Lung (tissue), 12 donors: ENCODE measurements around the gene ZNF532. TPM values are rescaled to one million over a fixed set of nuclear protein-coding genes. Genes with fewer than 3 reads are reported as not detected.

ENCODE experiments used
- ATAC-seq: fragments of 200-7000 bp; cut with Tn5 transposase; one replicate; pipeline ENCODE4 v1.9.1; 2020; ENCODE audit warnings: moderate number of reproducible peaks; ENCODE audit not compliant: insufficient read depth, low FRiP score
- DNase-seq, 3 donors: peaks; one replicate each; pipeline ENCODE4 v3.0.0-alpha.2; 2013 to 2017
- H3K27ac ChIP-seq, 2 donors: one replicate each; pipeline ENCODE4 v1.5.1; 2013; ENCODE audit warnings: mild to moderate bottlenecking in 2 of 2, moderate library complexity in 2 of 2, control low read depth in 1 of 2, inconsistent platforms in 1 of 2, low read depth in 1 of 2, low read length in 1 of 2
- H3K27me3 ChIP-seq, 3 donors: one replicate each; pipeline ENCODE4 v1.5.1; 2013; ENCODE audit warnings: low read length in 2 of 3; ENCODE audit not compliant: control insufficient read depth in 3 of 3, insufficient read depth in 3 of 3
- H3K36me3 ChIP-seq, 4 donors: one replicate each; pipeline ENCODE4 v1.5.1; 2013; ENCODE audit warnings: low read length in 4 of 4, mild to moderate bottlenecking in 1 of 4, moderate library complexity in 1 of 4; ENCODE audit not compliant: control insufficient read depth in 4 of 4, insufficient read depth in 4 of 4
- H3K4me1 ChIP-seq, 5 donors: one replicate each; pipeline ENCODE4 v1.5.1; 2013; ENCODE audit warnings: low read length in 5 of 5, mild to moderate bottlenecking in 2 of 5, moderate library complexity in 1 of 5; ENCODE audit not compliant: control insufficient read depth in 5 of 5, insufficient read depth in 5 of 5
- H3K4me3 ChIP-seq: one replicate; pipeline ENCODE4 v1.5.1; 2013; ENCODE audit warnings: mild to moderate bottlenecking, control low read depth, moderate library complexity
- H3K9ac ChIP-seq, 2 donors: one replicate each; pipeline ENCODE4 v1.5.1; 2013; ENCODE audit warnings: low read length in 2 of 2, control low read depth in 1 of 2; ENCODE audit not compliant: insufficient read depth in 1 of 2
- H3K9me3 ChIP-seq, 4 donors: one replicate each; pipeline ENCODE4 v1.5.1; 2013; ENCODE audit warnings: low read length in 3 of 4, mild to moderate bottlenecking in 1 of 4, moderate library complexity in 1 of 4; ENCODE audit not compliant: control insufficient read depth in 4 of 4, insufficient read depth in 3 of 4
- WGBS, 2 donors: extraction: QIAGEN DNeasy Blood & Tissue Kit; methylation state at CpG; one replicate each; pipeline ENCODE4 v1.1.7; 2013; 5-methylcytosine and 5-hydroxymethylcytosine counted together
- polyA plus RNA-seq, 2 donors: library from polyadenylated mRNA; stranded (reverse); fragments of 200-250 nt; gene quantifications; one replicate each; pipeline ENCODE4 v1.2.1, GENCODE V29; 2013
- total RNA-seq, 2 donors: library from RNA; depleted of rRNA in 1 of 2; stranded (reverse); fragments of >200 nt in 1 of 2; gene quantifications; one replicate each; pipeline ENCODE4 v1.2.1, GENCODE V29; 2014 to 2021
- TF ChIP-seq, protein P1 (sequence below): IDR thresholded peaks from 2 replicates; pipeline ENCODE4 v1.5.1; 2012; ENCODE audit warnings: mild to moderate bottlenecking; ENCODE audit errors: control extremely low read depth, extremely low read depth
- donor health status: control.
- donor health status: control.
- donor health status: Bipolar disorder and iron deficiency.
- donor health status: healthy.
- donor health status: DM: yes; HTN: yes; CAD: no.

ZNF532 gene
- total and polyA plus RNA-seq, 4 donors, result 12.3 to 128 (median 38.6) TPM

DNA sequence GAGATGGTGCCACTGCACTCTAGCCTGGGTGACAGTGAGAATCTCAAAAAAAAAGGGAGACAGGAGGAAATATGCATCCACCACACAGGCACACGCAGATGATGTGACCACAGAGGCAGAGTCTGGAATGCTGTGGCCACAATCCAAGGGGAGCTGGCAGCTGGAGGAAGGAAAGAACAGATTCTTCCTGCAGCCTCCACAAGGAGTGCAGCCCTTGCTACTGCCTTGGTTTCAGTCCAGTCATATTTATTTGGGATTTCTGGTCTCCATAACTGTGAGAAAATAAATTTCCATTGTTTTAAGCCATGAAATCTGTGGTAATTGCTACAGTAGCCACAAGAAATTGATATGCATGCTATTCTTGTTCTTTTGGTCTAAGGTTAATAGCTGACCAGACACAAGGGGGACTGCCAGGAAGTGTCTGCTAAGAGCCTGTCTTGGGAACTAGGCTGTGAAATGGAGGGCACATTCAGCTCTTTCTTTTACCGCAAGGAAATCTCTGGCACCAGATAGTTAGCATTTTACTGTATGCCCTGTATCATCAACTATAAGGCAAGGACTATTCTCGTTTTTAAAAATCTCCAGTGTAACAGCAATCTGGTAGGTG lies 141.9 kb downstream of the ZNF532 start:
- WGBS, 2 donors, result 77 to 85% methylated on average over 3 of the region's 3 CpGs
- TF ChIP-seq, protein P1, sequence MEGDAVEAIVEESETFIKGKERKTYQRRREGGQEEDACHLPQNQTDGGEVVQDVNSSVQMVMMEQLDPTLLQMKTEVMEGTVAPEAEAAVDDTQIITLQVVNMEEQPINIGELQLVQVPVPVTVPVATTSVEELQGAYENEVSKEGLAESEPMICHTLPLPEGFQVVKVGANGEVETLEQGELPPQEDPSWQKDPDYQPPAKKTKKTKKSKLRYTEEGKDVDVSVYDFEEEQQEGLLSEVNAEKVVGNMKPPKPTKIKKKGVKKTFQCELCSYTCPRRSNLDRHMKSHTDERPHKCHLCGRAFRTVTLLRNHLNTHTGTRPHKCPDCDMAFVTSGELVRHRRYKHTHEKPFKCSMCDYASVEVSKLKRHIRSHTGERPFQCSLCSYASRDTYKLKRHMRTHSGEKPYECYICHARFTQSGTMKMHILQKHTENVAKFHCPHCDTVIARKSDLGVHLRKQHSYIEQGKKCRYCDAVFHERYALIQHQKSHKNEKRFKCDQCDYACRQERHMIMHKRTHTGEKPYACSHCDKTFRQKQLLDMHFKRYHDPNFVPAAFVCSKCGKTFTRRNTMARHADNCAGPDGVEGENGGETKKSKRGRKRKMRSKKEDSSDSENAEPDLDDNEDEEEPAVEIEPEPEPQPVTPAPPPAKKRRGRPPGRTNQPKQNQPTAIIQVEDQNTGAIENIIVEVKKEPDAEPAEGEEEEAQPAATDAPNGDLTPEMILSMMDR, result no peak
- H3K27ac ChIP-seq, result no peak overlapping the region

DNA sequence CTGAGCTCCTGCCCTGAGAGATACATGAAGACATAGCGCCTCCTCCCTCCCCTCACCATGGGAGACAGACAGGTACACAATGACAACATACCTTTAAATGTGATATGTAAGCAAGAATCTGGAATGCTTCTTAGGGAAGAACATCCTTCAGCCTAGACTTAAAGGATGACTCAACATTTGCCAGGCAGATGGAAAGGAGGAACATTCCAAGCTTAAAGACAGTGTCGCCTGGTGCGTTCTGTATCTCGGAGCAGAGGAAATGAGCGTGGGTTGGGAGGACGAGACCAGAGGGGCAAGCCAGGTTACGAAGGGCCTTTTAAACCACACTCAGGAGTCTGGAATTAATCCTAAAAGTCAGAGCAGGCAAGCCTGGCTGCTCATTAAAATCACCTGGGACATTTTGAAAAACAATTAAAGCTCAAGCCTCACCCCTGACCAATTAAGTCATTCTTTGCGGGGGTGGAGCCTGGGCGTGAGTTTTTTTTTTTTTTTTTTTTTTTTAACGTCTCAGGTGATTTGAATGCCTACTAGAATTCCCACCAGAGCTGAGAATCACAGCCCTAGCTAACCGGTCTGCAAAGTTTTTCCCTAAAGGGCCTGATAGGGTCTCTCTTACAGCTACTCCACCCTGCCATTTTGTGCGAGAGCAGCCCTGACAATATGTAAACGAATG lies 143.8 kb downstream of the ZNF532 start:
- H3K36me3 ChIP-seq, result no peaks in the 10 kb centered on the region
- 86 to 90% methylated on average over 13 of the region's 13 CpGs for WGBS, 2 donors
- TF ChIP-seq, protein P1, result no peak
- H3K27ac ChIP-seq, result no peak overlapping the region
- no peaks in the 10 kb centered on the region for H3K27me3 ChIP-seq
- peaks cover 0 to 8% (median 0%) of the 10 kb centered on the region in 5 donors for H3K4me1 ChIP-seq
- no peak for ATAC-seq
- DNase-seq, result no peak
- H3K9ac ChIP-seq, result no peak overlapping the region
- no peak overlapping the region for H3K4me3 ChIP-seq
- peaks cover 0 to 3% (median 0%) of the 10 kb centered on the region in 4 donors for H3K9me3 ChIP-seq

More for the DNA sequence above, 141.9 kb downstream of the ZNF532 start:
- ATAC-seq (no peak), DNase-seq (no peak)
- no peaks in the 10 kb centered on the region for H3K36me3 ChIP-seq
- H3K4me3 ChIP-seq, result no peak overlapping the region
- H3K9me3 ChIP-seq, result peaks cover 0 to 3% (median 0%) of the 10 kb centered on the region in 4 donors
- peaks cover 0 to 8% (median 0%) of the 10 kb centered on the region in 5 donors for H3K4me1 ChIP-seq
- H3K27me3 ChIP-seq, result no peaks in the 10 kb centered on the region
- no peak overlapping the region for H3K9ac ChIP-seq

DNA sequence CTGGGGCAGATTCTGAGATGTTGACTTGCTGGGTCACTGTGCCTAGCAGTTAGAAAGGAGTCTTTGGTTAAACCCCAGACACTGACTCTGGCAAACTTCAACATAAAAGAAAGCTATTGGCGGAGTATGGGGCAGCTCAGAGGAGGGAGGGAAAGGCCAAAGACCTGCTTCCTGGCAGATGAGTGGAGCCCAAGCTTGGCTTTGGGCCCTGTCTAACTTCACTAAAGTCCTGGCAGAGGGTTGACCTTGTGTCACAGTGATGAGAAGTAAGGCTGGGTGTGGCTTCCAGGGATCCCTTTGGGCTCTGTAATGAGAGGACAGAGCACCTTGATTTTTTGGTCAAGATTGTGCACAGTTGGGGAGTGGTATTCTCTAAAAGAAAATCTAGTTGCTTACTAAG lies 145.2 kb downstream of the ZNF532 start:
- Histone ChIP-seq H3K9me3 (peaks cover 0 to 3% (median 0%) of the 10 kb centered on the region in 4 donors), H3K4me1 (peaks cover 0 to 8% (median 0%) of the 10 kb centered on the region in 5 donors), H3K27me3 (no peaks in the 10 kb centered on the region), H3K36me3 (no peaks in the 10 kb centered on the region), H3K27ac (no peak overlapping the region), H3K4me3 (no peak overlapping the region), H3K9ac (no peak overlapping the region)
- TF ChIP-seq, protein P1, result no peak
- DNase-seq, result no peak
- 96 to 100% methylated on average over 1 of the region's 1 CpG for WGBS, 2 donors
- ATAC-seq, result no peak
